ENCODE data around the gene MTA1. TPM values are rescaled to one million over a fixed set of nuclear protein-coding genes. Genes with fewer than 3 reads are reported as not detected.

Gene MTA1
- total and polyA plus RNA-seq, 2 of the 8 experiments (the other 6 are each of a cell fraction or from before 2014, with no cell fraction given), result 73.9 to 221 TPM

- no peak for TF ChIP-seq NANOG (IDR thresholded peaks at IDR 0.05; ENCODE audit: insufficient read depth, low read depth, low read length, poor library complexity, severe bottlenecking)
- TF ChIP-seq CTBP2 (IDR thresholded peaks at IDR 0.05; ENCODE audit: borderline replicate concordance, insufficient read depth, insufficient read length, low read length), result no peak
- no peak for TF ChIP-seq ASH2L (IDR thresholded peaks at IDR 0.05; ENCODE audit: low read length)
- no peak for TF ChIP-seq RAD21 (IDR thresholded peaks at IDR 0.05 in 1 of 2, conservative IDR thresholded peaks at IDR 0.05 in 1 of 2; ENCODE audit: low read depth in 2 of 2, low read length in 2 of 2)
- no peak for TF ChIP-seq GTF2F1 (IDR thresholded peaks at IDR 0.05; ENCODE audit: borderline replicate concordance, low read depth, low read length)
These were observed 11.6 kb downstream of the MTA1 start (continued) for GRCh38 chr14:105431256-105431655.

All from H1 (cell line).